K562 (cell line): ENCODE results near the gene JUNB. TPM values are rescaled to one million over a fixed set of nuclear protein-coding genes. Genes with fewer than 3 reads are reported as not detected.

ENCODE experiments used
- ATF1 ChIP-seq, 2 experiments: fragments of 450-650 bp in 1 of 2; IDR thresholded peaks; 2 replicates each; pipeline ENCODE4 v1.6.1; 2016; ENCODE audit warnings: missing compliant biosample characterization in 1 of 2, missing genetic modification characterization in 1 of 2
- BCOR ChIP-seq: fragments of 450-650 bp; IDR thresholded peaks from 2 replicates; pipeline ENCODE4 v1.6.1; 2016
- CLOCK ChIP-seq: fragments of 250-450 bp; sonication (Bioruptor Pico); IDR thresholded peaks from 2 replicates; pipeline ENCODE4 v1.4.0; 2020; ENCODE audit warnings: mild to moderate bottlenecking, moderate library complexity, borderline replicate concordance
- CREB3L1 ChIP-seq: fragments of 450-650 bp; IDR thresholded peaks from 2 replicates; pipeline ENCODE4 v1.6.1; 2014; ENCODE audit warnings: low read depth, mild to moderate bottlenecking, moderate library complexity, borderline replicate concordance
- DPF2 ChIP-seq: fragments of 450-650 bp; IDR thresholded peaks from 2 replicates; pipeline ENCODE4 v1.6.1; 2016
- KDM1A ChIP-seq, 2 experiments: fragments of 450-650 bp; IDR thresholded peaks; 2 replicates each; pipeline ENCODE4 v1.6.1; 2016; ENCODE audit warnings: mild to moderate bottlenecking in 2 of 2
- L3MBTL2 ChIP-seq: fragments of 450-650 bp; IDR thresholded peaks from 2 replicates; pipeline ENCODE4 v1.6.1; 2016; ENCODE audit warnings: mild to moderate bottlenecking, moderate library complexity
- NFIX ChIP-seq: fragments of 250-450 bp; sonication (Bioruptor Pico); IDR thresholded peaks from 2 replicates; pipeline ENCODE4 v1.4.0; 2020; ENCODE audit warnings: low read depth, mild to moderate bottlenecking, moderate library complexity
- POLR2AphosphoS5 ChIP-seq: IDR thresholded peaks from 2 replicates; pipeline ENCODE4 v1.6.1; 2011; ENCODE audit warnings: mild to moderate bottlenecking, low read depth, low read length, moderate library complexity; ENCODE audit not compliant: control insufficient read depth, insufficient read depth
- RBM25 ChIP-seq: fragments of 200-400 bp; formaldehyde crosslinking; IDR thresholded peaks from 2 replicates; pipeline ENCODE4 v1.6.1; 2018; ENCODE audit warnings: low read length, low read depth, moderate library complexity; ENCODE audit not compliant: severe bottlenecking
- RNF2 ChIP-seq: sonication (generic); IDR thresholded peaks from 2 replicates; pipeline ENCODE4 v1.6.1; 2016
- ZBTB33 ChIP-seq: sonication (generic); formaldehyde crosslinking; IDR thresholded peaks from 2 replicates; pipeline ENCODE4 v1.8.1; 2023; ENCODE audit warnings: mild to moderate bottlenecking, missing genetic modification reagents
- ZBTB34 ChIP-seq: fragments of 250-450 bp; sonication (Bioruptor Pico); IDR thresholded peaks from 2 replicates; pipeline ENCODE4 v1.8.0; 2021; ENCODE audit warnings: mild to moderate bottlenecking, moderate library complexity
- ZNF696 ChIP-seq: fragments of 250-450 bp; sonication (Bioruptor Pico); conservative IDR thresholded peaks from 2 replicates; pipeline ENCODE4 v1.4.0; 2020; ENCODE audit warnings: mild to moderate bottlenecking, moderate library complexity
- polyA plus RNA-seq, 8 experiments: library from polyadenylated mRNA; depleted of rRNA in 4 of 8; stranded (reverse) in 5 of 8; unstranded in 3 of 8; fragments of >200 nt; fragmentation: Nextera tagmentation in 2 of 8; fragmentation: Illumina TruSeq in 1 of 8; extraction: Ambion mirVana in 2 of 8; extraction: Trizol in 1 of 8; gene quantifications; 2 replicates each; pipeline versions ENCODE4 v1.2.1 to v1.2.3, GENCODE V29; 2011 to 2014; ENCODE audit warnings: inconsistent platforms in 1 of 8, missing spikeins in 1 of 8
- total RNA-seq, 7 experiments: library from RNA; depleted of rRNA in 6 of 7; stranded (reverse); fragments of >200 nt in 6 of 7; fragmentation: Illumina TruSeq in 2 of 7; extraction: Trizol in 2 of 7; gene quantifications; 2 replicates each; pipeline versions ENCODE4 v1.2.1 to v1.2.3, GENCODE V29; 2011 to 2021; ENCODE audit warnings: low replicate concordance in 1 of 7

Gene JUNB
- total and polyA plus RNA-seq, 9 of the 15 experiments (the other 6 are each of a cell fraction or from before 2014, with no cell fraction given) = 0.23 to 88.1 (median 13.1) TPM

GRCh38 chr19:12802267-12803106 is 11.2 kb downstream of the JUNB start (continued):
- no peak for TF ChIP-seq POLR2AphosphoS5
- peak; percentile 78; the same call in 1 of the 2 replicates for TF ChIP-seq BCOR
- TF ChIP-seq RBM25 = peak; percentile 60
- TF ChIP-seq ATF1 (CRISPR knock-in tag; IDR thresholded peaks at IDR 0.05) = no peak
- TF ChIP-seq ATF1 (tag; IDR thresholded peaks at IDR 0.05) = no peak
- TF ChIP-seq KDM1A (IDR thresholded peaks at IDR 0.05) = peak; percentile 40 to 47; a peak in 2 of 4 replicates
- TF ChIP-seq DPF2 = 0 out of 2 replicates have a peak, but pooled peaks have one; percentile 28
- no peak for TF ChIP-seq CREB3L1
- TF ChIP-seq CLOCK (CRISPR knock-in tag) = no peak
- TF ChIP-seq RNF2 = no peak
- peak; percentile 37; the same call in 1 of the 2 replicates for TF ChIP-seq ZBTB33 (CRISPR knock-in tag)
- TF ChIP-seq ZNF696 (CRISPR knock-in tag) = no peak
- TF ChIP-seq ZBTB34 = no peak
- TF ChIP-seq L3MBTL2 = no peak
- TF ChIP-seq NFIX = no peak
